D721Med (cell line): ENCODE data around the gene TROAP.
A peak's percentile ranks its signal among the peaks of the same experiment; 100 is the strongest.

Experiments used
- DNase-seq: peaks from one replicate; pipeline ENCODE4 v3.0.0; 2011; ENCODE audit warnings: low spot score; ENCODE audit not compliant: insufficient read length
- FAIRE-seq: peaks from 2 replicates; lab custom pipeline; 2011; peaks lifted over from hg19 to GRCh38; lab: Jason Lieb, UNC
- CTCF ChIP-seq: IDR thresholded peaks from 2 replicates; pipeline ENCODE4 v1.5.1; 2012; ENCODE audit warnings: mild to moderate bottlenecking, control low read depth; ENCODE audit not compliant: insufficient read depth; ENCODE audit errors: missing control alignments

The TROAP gene

GRCh38 chr12:49296034-49296835 is 26.8 kb upstream of the TROAP start:
- FAIRE-seq: no peak
- peak; percentile 82 for DNase-seq

GRCh38 chr12:49296836-49297694 is 26.0 kb upstream of the TROAP start:
- DNase-seq (peak; percentile 74), FAIRE-seq (no peak)
- no peak for TF ChIP-seq CTCF

More at GRCh38 chr12:49296034-49296835, 26.8 kb upstream of the TROAP start:
- peak; percentile 64 for TF ChIP-seq CTCF

- no peak for TF ChIP-seq CTCF
- no peak for DNase-seq
- FAIRE-seq: no peak
Measured at GRCh38 chr12:49297695-49298060, 25.4 kb upstream of the TROAP start.

GRCh38 chr12:49298160-49298559 is 24.9 kb upstream of the TROAP start:
- FAIRE-seq (no peak), DNase-seq (peak; percentile 5)

GRCh38 chr12:49301760-49302159 is 21.3 kb upstream of the TROAP start:
- no peak for FAIRE-seq
- no peak for DNase-seq
- no peak for TF ChIP-seq CTCF

More at GRCh38 chr12:49298160-49298559, 24.9 kb upstream of the TROAP start:
- TF ChIP-seq CTCF: no peak

GRCh38 chr12:49304161-49304560 is 18.9 kb upstream of the TROAP start:
- DNase-seq (no peak), FAIRE-seq (no peak)
- TF ChIP-seq CTCF: no peak
